ENCODE data around the gene RNF40.

DNA sequence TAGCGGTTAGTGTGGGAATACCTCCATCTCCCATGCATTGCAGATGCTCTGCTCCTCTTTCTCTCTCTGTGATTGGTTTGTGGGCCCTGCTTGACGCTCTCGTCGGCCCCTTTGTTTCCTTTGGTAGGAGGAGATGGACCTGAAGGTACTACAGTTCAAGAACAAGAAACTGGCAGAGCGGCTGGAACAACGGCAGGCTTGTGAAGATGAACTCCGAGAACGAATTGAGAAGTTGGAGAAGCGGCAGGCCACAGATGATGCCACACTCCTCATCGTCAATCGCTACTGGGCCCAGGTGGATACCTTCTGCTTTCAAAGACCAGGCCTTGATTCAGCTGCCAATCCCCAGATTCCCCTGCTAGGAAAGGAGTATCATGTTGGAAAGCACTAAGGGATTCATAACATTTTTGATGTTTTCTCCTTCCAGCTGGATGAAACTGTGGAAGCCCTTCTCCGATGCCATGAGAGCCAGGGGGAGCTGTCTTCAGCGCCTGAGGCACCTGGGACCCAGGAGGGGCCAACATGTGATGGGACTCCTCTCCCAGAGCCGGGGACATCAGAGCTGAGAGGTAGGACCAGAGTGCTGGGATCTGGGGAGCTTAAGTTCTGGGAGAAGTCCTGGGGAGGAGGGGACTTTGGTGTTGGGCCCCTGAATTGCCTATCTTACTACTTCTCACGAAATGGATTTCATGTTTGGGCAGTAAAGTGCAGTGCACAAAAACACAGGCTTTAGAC is 1.0 kb downstream of the RNF40 start:
- TF ChIP-seq, protein P1, sequence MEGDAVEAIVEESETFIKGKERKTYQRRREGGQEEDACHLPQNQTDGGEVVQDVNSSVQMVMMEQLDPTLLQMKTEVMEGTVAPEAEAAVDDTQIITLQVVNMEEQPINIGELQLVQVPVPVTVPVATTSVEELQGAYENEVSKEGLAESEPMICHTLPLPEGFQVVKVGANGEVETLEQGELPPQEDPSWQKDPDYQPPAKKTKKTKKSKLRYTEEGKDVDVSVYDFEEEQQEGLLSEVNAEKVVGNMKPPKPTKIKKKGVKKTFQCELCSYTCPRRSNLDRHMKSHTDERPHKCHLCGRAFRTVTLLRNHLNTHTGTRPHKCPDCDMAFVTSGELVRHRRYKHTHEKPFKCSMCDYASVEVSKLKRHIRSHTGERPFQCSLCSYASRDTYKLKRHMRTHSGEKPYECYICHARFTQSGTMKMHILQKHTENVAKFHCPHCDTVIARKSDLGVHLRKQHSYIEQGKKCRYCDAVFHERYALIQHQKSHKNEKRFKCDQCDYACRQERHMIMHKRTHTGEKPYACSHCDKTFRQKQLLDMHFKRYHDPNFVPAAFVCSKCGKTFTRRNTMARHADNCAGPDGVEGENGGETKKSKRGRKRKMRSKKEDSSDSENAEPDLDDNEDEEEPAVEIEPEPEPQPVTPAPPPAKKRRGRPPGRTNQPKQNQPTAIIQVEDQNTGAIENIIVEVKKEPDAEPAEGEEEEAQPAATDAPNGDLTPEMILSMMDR (IDR thresholded peaks at IDR 0.05) = no peak
- no peak for TF ChIP-seq POLR2A (IDR thresholded peaks at IDR 0.05)
